Astrocyte (in vitro differentiated cells and primary cell): Measurements from ENCODE around the gene TBPL1. TPM values are rescaled to one million over a fixed set of nuclear protein-coding genes. Genes with fewer than 3 reads are reported as not detected.

Experiments used
- DNase-seq: peaks from one replicate; pipeline ENCODE4 v3.0.0-alpha.2; 2010; ENCODE audit warnings: low read depth
- FAIRE-seq: peaks from 2 replicates; lab custom pipeline; 2011; peaks lifted over from hg19 to GRCh38; lab: Jason Lieb, UNC
- H2AFZ ChIP-seq: 2 replicates; pipeline ENCODE4 v1.6.0; 2012; ENCODE audit warnings: low read depth, low read length, inconsistent platforms
- H3K27ac ChIP-seq: 2 replicates; pipeline ENCODE4 v1.5.1; 2011; ENCODE audit warnings: low read depth, low read length, inconsistent platforms
- H3K27me3 ChIP-seq: 2 replicates; pipeline ENCODE4 v1.6.0; 2011; ENCODE audit warnings: low read length, inconsistent platforms; ENCODE audit not compliant: insufficient read depth
- H3K36me3 ChIP-seq: 2 replicates; pipeline ENCODE4 v1.5.1; 2011; ENCODE audit warnings: low read length, inconsistent platforms; ENCODE audit not compliant: insufficient read depth
- H3K4me1 ChIP-seq: 2 replicates; pipeline ENCODE4 v1.5.1; 2011; ENCODE audit warnings: low read length, inconsistent platforms; ENCODE audit not compliant: insufficient read depth
- H3K4me2 ChIP-seq: 2 replicates; pipeline ENCODE4 v1.6.0; 2012; ENCODE audit warnings: low read length, inconsistent platforms
- H3K4me3 ChIP-seq: 2 replicates; pipeline ENCODE4 v1.5.1; 2011; ENCODE audit warnings: low read depth, mild to moderate bottlenecking, low read length, inconsistent platforms; ENCODE audit not compliant: insufficient read depth
- H3K79me2 ChIP-seq: 2 replicates; pipeline ENCODE4 v1.6.0; 2012; ENCODE audit warnings: mild to moderate bottlenecking, low read length, inconsistent platforms; ENCODE audit not compliant: insufficient read depth
- H3K9ac ChIP-seq: 2 replicates; pipeline ENCODE4 v1.6.0; 2012; ENCODE audit warnings: mild to moderate bottlenecking, low read length, inconsistent platforms
- H3K9me3 ChIP-seq: 2 replicates; pipeline ENCODE4 v1.5.1; 2012; ENCODE audit warnings: low read depth, mild to moderate bottlenecking, low read length, inconsistent platforms; ENCODE audit not compliant: insufficient read depth
- H4K20me1 ChIP-seq: 2 replicates; pipeline ENCODE4 v1.6.0; 2012; ENCODE audit warnings: low read length, inconsistent platforms; ENCODE audit not compliant: insufficient read depth
- H3K27ac Mint-ChIP-seq: one replicate; pipeline ENCODE4 v1.8.0; 2021; ENCODE audit warnings: mild to moderate bottlenecking, mixed read lengths; ENCODE audit not compliant: unreplicated experiment
- H3K27me3 Mint-ChIP-seq: one replicate; pipeline ENCODE4 v1.8.0; 2021; ENCODE audit warnings: low read depth, mixed read lengths; ENCODE audit not compliant: unreplicated experiment
- H3K36me3 Mint-ChIP-seq: one replicate; pipeline ENCODE4 v1.8.0; 2021; ENCODE audit warnings: low read depth, mixed read lengths; ENCODE audit not compliant: unreplicated experiment
- H3K4me1 Mint-ChIP-seq: one replicate; pipeline ENCODE4 v1.8.0; 2021; ENCODE audit warnings: low read depth, mixed read lengths; ENCODE audit not compliant: unreplicated experiment
- H3K4me3 Mint-ChIP-seq: one replicate; pipeline ENCODE4 v1.8.0; 2021; ENCODE audit warnings: mild to moderate bottlenecking, moderate library complexity, mixed read lengths; ENCODE audit not compliant: unreplicated experiment
- H3K9me3 Mint-ChIP-seq: one replicate; pipeline ENCODE4 v1.8.0; 2021; ENCODE audit warnings: mild to moderate bottlenecking, mixed read lengths; ENCODE audit not compliant: unreplicated experiment
- EZH2 ChIP-seq: IDR thresholded peaks from 2 replicates; pipeline ENCODE4 v1.6.1; 2012; ENCODE audit warnings: mild to moderate bottlenecking, low read length, inconsistent platforms; ENCODE audit not compliant: insufficient read depth
- total RNA-seq: library from RNA; stranded (reverse); gene quantifications from 2 replicates; pipeline ENCODE4 v1.2.1, GENCODE V29; 2021
- TF ChIP-seq, protein P1 (sequence below): IDR thresholded peaks from 2 replicates; pipeline ENCODE4 v1.5.1; 2011; ENCODE audit warnings: low read depth, mild to moderate bottlenecking, inconsistent platforms, low read length, moderate library complexity; ENCODE audit not compliant: insufficient read depth

The TBPL1 gene
- total RNA-seq, 1 donor from 2014 or later: 54.0 TPM

DNA sequence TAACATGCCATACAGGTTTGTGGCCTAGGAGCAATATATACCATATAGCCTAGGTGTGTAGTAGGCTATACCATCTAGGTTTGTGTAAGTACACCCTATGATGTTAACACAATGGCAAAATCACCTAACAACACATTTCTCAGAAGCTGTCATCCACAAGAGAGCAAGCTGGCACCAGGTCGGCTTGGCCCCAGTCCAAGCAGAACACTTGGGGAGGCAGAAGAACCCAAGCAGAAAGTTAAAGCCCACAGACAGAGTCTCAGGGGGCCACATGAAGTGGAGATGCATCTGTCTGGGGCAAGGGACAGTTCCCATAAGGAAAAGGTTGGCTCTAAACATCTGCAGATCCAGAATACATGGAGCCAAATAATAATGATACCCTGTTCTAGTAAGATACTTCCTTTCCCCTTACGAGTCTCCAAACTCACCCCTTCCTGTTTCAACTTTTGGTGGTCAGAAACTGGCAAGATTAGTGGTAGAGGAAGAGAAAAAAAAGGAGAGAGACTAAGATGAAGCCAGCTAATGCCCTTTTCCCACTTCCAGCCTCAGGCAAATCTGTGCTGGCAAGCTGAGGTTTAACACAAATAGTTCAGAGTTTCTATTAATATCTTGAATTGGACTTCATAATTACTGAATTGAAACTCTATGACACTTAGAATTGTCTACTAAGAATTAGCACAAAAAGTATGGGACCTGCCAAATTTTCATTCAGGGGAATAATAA is 34.7 kb upstream of the TBPL1 start:
- Mint-ChIP-seq H3K27me3 (no peaks in the 10 kb centered on the region), H3K4me3 (no peak overlapping the region), H3K4me1 (no peaks in the 10 kb centered on the region), H3K36me3 (no peaks in the 10 kb centered on the region), H3K9me3 (no peaks in the 10 kb centered on the region), H3K27ac (no peak overlapping the region)
- no peak for DNase-seq
- Histone ChIP-seq H3K4me3 (no peak overlapping the region), H3K27me3 (no peaks in the 10 kb centered on the region), H4K20me1 (no peaks in the 10 kb centered on the region), H3K9me3 (no peaks in the 10 kb centered on the region), H3K36me3 (no peaks in the 10 kb centered on the region), H2AFZ (no peak overlapping the region), H3K79me2 (no peaks in the 10 kb centered on the region), H3K9ac (no peak overlapping the region), H3K4me1 (peaks cover 3% of the 10 kb centered on the region), H3K4me2 (no peak overlapping the region), H3K27ac (no peak overlapping the region)
- FAIRE-seq: no peak
- TF ChIP-seq, protein P1, sequence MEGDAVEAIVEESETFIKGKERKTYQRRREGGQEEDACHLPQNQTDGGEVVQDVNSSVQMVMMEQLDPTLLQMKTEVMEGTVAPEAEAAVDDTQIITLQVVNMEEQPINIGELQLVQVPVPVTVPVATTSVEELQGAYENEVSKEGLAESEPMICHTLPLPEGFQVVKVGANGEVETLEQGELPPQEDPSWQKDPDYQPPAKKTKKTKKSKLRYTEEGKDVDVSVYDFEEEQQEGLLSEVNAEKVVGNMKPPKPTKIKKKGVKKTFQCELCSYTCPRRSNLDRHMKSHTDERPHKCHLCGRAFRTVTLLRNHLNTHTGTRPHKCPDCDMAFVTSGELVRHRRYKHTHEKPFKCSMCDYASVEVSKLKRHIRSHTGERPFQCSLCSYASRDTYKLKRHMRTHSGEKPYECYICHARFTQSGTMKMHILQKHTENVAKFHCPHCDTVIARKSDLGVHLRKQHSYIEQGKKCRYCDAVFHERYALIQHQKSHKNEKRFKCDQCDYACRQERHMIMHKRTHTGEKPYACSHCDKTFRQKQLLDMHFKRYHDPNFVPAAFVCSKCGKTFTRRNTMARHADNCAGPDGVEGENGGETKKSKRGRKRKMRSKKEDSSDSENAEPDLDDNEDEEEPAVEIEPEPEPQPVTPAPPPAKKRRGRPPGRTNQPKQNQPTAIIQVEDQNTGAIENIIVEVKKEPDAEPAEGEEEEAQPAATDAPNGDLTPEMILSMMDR: no peak
- TF ChIP-seq EZH2: no peak

DNA sequence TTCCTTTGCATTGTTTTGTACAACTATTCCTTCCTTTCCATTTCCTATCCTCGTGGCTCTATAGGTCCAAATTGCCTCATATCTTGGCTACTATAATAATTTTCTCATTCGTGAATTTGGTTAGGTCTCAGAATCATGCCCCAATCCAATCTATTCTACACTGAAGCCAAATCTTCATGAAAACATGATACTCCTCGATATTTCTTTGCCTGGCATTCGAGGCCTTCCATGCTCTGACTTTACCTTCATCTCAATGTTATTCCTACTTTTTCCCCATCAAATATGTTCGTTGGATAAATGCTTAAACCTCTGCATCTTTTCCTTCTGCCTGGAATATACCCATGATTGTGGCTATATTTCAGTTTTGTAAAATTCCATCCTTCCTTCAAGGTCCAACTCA is 33.7 kb upstream of the TBPL1 start:
- Histone ChIP-seq H3K9ac (no peak overlapping the region), H3K27me3 (no peaks in the 10 kb centered on the region), H3K4me2 (no peak overlapping the region), H3K4me1 (peaks cover 3% of the 10 kb centered on the region), H3K27ac (no peak overlapping the region), H2AFZ (no peak overlapping the region), H3K79me2 (no peaks in the 10 kb centered on the region), H3K36me3 (no peaks in the 10 kb centered on the region), H4K20me1 (no peaks in the 10 kb centered on the region), H3K9me3 (no peaks in the 10 kb centered on the region), H3K4me3 (no peak overlapping the region)
- no peaks in the 10 kb centered on the region for H3K36me3 Mint-ChIP-seq
- H3K9me3 Mint-ChIP-seq: no peaks in the 10 kb centered on the region
- H3K27ac Mint-ChIP-seq: no peak overlapping the region
- no peak for DNase-seq
- FAIRE-seq: no peak
- H3K27me3 Mint-ChIP-seq: no peaks in the 10 kb centered on the region
- H3K4me3 Mint-ChIP-seq: no peak overlapping the region
- TF ChIP-seq, protein P1: no peak
- no peak for TF ChIP-seq EZH2
- no peaks in the 10 kb centered on the region for H3K4me1 Mint-ChIP-seq

DNA sequence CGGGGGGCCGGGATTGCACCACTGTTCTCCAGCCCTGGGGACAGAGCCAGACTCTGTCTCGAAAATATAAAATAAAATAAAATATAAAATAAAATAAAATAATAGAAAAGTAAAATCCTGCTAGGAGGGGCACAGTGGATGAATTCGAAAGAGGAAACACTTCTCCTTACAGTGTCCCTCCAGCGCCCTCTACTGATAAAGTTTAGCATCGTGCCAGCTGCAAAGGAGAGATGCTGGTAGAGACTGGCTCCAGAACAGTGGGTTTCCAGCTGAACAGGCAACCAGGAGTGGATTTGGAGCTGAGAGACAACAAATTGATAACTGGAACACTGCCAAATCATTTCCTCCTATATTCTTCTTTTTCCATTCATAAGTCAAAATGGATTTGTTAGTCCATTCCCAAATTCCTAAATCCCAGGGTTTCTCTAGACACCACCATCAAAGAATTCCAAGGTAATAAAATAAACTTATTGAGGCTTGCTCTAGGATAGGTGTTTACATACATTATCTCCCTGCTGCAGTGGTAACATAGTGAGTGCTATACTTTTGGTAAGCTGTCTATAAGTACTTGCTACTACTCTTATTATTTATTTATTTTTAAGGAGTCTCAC is 31.7 kb upstream of the TBPL1 start:
- Mint-ChIP-seq H3K27ac (no peak overlapping the region), H3K9me3 (no peaks in the 10 kb centered on the region), H3K4me1 (no peaks in the 10 kb centered on the region), H3K27me3 (no peaks in the 10 kb centered on the region), H3K4me3 (no peak overlapping the region), H3K36me3 (no peaks in the 10 kb centered on the region)
- Histone ChIP-seq H3K4me3 (no peak overlapping the region), H3K9ac (no peak overlapping the region), H3K36me3 (no peaks in the 10 kb centered on the region), H3K4me2 (no peak overlapping the region), H3K9me3 (no peaks in the 10 kb centered on the region), H3K27ac (no peak overlapping the region), H3K27me3 (no peaks in the 10 kb centered on the region), H3K4me1 (peaks cover 3% of the 10 kb centered on the region), H4K20me1 (no peaks in the 10 kb centered on the region), H2AFZ (no peak overlapping the region), H3K79me2 (no peaks in the 10 kb centered on the region)
- FAIRE-seq: peak; percentile 17
- peak; percentile 33 for DNase-seq
- TF ChIP-seq, protein P1: peak; percentile 78
- no peak for TF ChIP-seq EZH2
